ENCODE data around the gene SCUBE2.

GRCh38 chr11:9060700-9061111, 30.7 kb downstream of the SCUBE2 start:
- TF ChIP-seq CTCF (conservative IDR thresholded peaks at IDR 0.05; ENCODE audit: low read depth, low read length) (no peak), POLR2A (IDR thresholded peaks at IDR 0.05; ENCODE audit: low read depth, low read length) (no peak), BHLHE40 (IDR thresholded peaks at IDR 0.05; ENCODE audit: low read depth, low read length) (no peak), MAFK (IDR thresholded peaks at IDR 0.05; ENCODE audit: low read depth, low read length) (no peak)

Data from IMR-90 (cell line).